ENCODE measurements around the gene CETP. TPM values are rescaled to one million over a fixed set of nuclear protein-coding genes. Genes with fewer than 3 reads are reported as not detected.

The CETP gene
- total and polyA plus RNA-seq, 2 of the 8 experiments (the other 6 are each of a cell fraction or from before 2014, with no cell fraction given): not detected

DNA sequence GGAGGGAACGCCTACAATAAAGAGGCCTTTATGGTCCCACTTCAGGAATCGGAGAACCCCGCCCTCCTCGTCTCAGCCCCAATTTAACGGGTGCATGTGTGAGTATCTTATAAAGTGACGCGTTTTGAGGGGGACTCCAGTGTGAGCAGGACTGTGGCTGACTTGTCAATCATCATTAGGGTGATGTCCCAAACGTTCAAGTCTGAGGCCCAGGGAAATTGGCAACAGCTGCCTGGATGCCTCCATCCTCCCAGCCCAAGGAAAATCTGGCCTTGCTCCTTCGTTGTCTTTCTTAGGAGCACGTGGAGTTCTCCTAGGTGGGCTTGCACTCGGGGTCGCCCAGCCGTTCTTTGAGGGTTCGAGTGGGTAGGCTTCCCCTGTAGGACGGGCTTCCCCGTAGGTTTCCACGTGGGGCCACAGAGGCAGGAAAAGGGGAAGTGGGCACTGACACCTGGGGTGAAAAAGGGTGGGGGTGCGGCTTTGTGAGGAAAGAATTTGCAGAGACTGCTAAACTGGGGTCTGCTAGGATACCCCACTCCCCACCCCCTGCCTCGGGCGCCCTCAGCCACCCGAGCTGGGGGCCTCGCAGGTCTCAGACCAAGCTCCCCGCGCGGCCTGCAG, 30.4 kb upstream of the CETP start:
- Histone ChIP-seq H3K18ac (ENCODE audit: extremely low read depth, low read length) (peak overlapping the region; percentile 81; the same call in 1 of the 2 replicates), H4K91ac (replicated peaks; ENCODE audit: insufficient read length, low read length) (peak overlapping the region; percentile 8), H3K4ac (replicated peaks; ENCODE audit: insufficient read length, low read depth, low read length) (peak overlapping the region; percentile 36), H2BK12ac (ENCODE audit: low read depth, low read length) (peak overlapping the region; percentile 95), H3K14ac (ENCODE audit: insufficient read length) (no peak overlapping the region), H4K8ac (ENCODE audit: extremely low read depth, insufficient read depth, low read length) (peak overlapping the region; percentile 99; the same call in 1 of the 2 replicates), H3K9me3 (ENCODE audit: insufficient read depth in 2 of 2, low read depth in 1 of 2, low read length in 1 of 2) (no peaks in the 10 kb centered on the region), H3K56ac (replicated peaks; ENCODE audit: insufficient read length, low read depth, low read length) (no peak overlapping the region), H2BK5ac (ENCODE audit: low read depth, low read length) (peak overlapping the region; percentile 58), H3K27ac (ENCODE audit: low read depth, low read length) (peak overlapping the region; percentile 78), H2AFZ (ENCODE audit: low read length) (no peak overlapping the region), H4K5ac (ENCODE audit: insufficient read length, low read depth, low read length) (peak overlapping the region; percentile 53), H3K36me3 (ENCODE audit: control insufficient read depth in 2 of 4, insufficient read depth in 4 of 4, low read length in 3 of 4) (peaks cover 2 to 15% (median 7%) of the 10 kb centered on the region in 4 experiments; a peak in 6 of 8 replicates), H2BK20ac (ENCODE audit: low read length) (peak overlapping the region; percentile 87), H3K4me3 (ENCODE audit: extremely low read depth in 1 of 4, insufficient read depth in 2 of 4, low read depth in 3 of 4, low read length in 4 of 4) (peak overlapping the region; percentile 25 to 89 (median 34); a peak in 6 of 8 replicates), H3K79me2 (ENCODE audit: control insufficient read depth in 1 of 2, insufficient read depth in 2 of 2, low read length in 2 of 2) (peaks cover 0 to 32% of the 10 kb centered on the region in 2 experiments; a peak in 2 of 4 replicates), H4K20me1 (replicated peaks in 1 of 2; ENCODE audit: control insufficient read depth in 1 of 2, insufficient read depth in 2 of 2, low read length in 2 of 2) (peaks cover 4 to 7% of the 10 kb centered on the region in 2 experiments), H3K9ac (replicated peaks in 1 of 4; ENCODE audit: extremely low read depth in 1 of 4, low read depth in 3 of 4, low read length in 3 of 4) (peak overlapping the region in 3 of 4 experiments; percentile 67 to 78 (median 72); a peak in 6 of 7 replicates), H3K23ac (ENCODE audit: insufficient read length) (no peak overlapping the region), H3K4me2 (ENCODE audit: insufficient read depth in 1 of 2, low read depth in 2 of 2, low read length in 2 of 2) (peak overlapping the region; percentile 63 to 90), H2BK120ac (replicated peaks; ENCODE audit: low read depth, low read length) (no peak overlapping the region), H2BK15ac (ENCODE audit: low read length) (peak overlapping the region; percentile 48; the same call in 1 of the 2 replicates), H3K23me2 (ENCODE audit: low read depth, low read length) (peaks cover 5% of the 10 kb centered on the region; the same call in 1 of the 2 replicates), H3K4me1 (replicated peaks in 1 of 4; ENCODE audit: control insufficient read depth in 3 of 4, insufficient read depth in 4 of 4, low read length in 3 of 4) (peaks cover 5 to 17% (median 11%) of the 10 kb centered on the region in 4 experiments), H3K27me3 (replicated peaks in 1 of 4; ENCODE audit: control insufficient read depth in 3 of 4, extremely low read depth in 1 of 4, insufficient read depth in 3 of 4, low read length in 3 of 4) (no peaks in the 10 kb centered on the region), H3K79me1 (ENCODE audit: low read depth, low read length) (no peaks in the 10 kb centered on the region), H2AK5ac (ENCODE audit: low read depth, low read length) (peak overlapping the region; percentile 97; the same call in 1 of the 2 replicates)
- 55% methylated on average over 21 of the region's 25 CpGs; no CpG with 5 or more reads in 1 of the 2 experiments for WGBS, 2 experiments (ENCODE audit: extremely low coverage in 1 of 2, insufficient coverage in 1 of 2, insufficient read length in 1 of 2, insufficient replicate concordance in 2 of 2, low coverage in 1 of 2, low lambda C conversion rate in 2 of 2, missing lambda C conversion rate in 1 of 2)
- no peak for TF ChIP-seq SRF (IDR thresholded peaks at IDR 0.05; ENCODE audit: low read depth, low read length)
- TF ChIP-seq SUZ12 (IDR thresholded peaks at IDR 0.05; ENCODE audit: low read length): no peak
- TF ChIP-seq, protein P1, sequence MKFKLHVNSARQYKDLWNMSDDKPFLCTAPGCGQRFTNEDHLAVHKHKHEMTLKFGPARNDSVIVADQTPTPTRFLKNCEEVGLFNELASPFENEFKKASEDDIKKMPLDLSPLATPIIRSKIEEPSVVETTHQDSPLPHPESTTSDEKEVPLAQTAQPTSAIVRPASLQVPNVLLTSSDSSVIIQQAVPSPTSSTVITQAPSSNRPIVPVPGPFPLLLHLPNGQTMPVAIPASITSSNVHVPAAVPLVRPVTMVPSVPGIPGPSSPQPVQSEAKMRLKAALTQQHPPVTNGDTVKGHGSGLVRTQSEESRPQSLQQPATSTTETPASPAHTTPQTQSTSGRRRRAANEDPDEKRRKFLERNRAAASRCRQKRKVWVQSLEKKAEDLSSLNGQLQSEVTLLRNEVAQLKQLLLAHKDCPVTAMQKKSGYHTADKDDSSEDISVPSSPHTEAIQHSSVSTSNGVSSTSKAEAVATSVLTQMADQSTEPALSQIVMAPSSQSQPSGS (IDR thresholded peaks at IDR 0.05; ENCODE audit: low read length): peak; percentile 75; the same call in 1 of the 2 replicates
- TF ChIP-seq GTF2F1 (IDR thresholded peaks at IDR 0.05; ENCODE audit: borderline replicate concordance, low read depth, low read length): no peak
- TF ChIP-seq SP4 (IDR thresholded peaks at IDR 0.05; ENCODE audit: low read length): peak; percentile 53; the same call in 1 of the 2 replicates
- peak in 1 of 2 experiments; percentile 51 for DNase-seq (ENCODE audit: low read depth in 1 of 2, low spot score in 2 of 2)
- ChIA-PET CTCF (ENCODE audit: partially characterized antibody) (interaction anchor here (1.0 to 6.7 kb wide), 7 partner anchors 11 to 83 kb away, joined by 3 to 32 read pairs (median 4); no protein-coding TSS in a partner anchor), POLR2A (ENCODE audit: partially characterized antibody) (interaction anchor here (0.6 to 11.4 kb wide), 32 partner anchors 8 to 384 kb away, joined by 3 to 125 read pairs (median 4); partner anchors contain the start of genes MT1E and SLC12A3)
- FAIRE-seq: no peak
